Measurements from ENCODE around the gene MMP17.
"Not testable (repeated sequence)": the region's sequence is repeated elsewhere in the genome, so short reads cannot be mapped to it uniquely, and the experiment has no call there.

The MMP17 gene

GRCh38 chr12:131862994-131863710 is 35.0 kb downstream of the MMP17 start:
- DNase-seq (ENCODE audit: low read depth in 2 of 2, low spot score in 1 of 2), result no peak

DNA sequence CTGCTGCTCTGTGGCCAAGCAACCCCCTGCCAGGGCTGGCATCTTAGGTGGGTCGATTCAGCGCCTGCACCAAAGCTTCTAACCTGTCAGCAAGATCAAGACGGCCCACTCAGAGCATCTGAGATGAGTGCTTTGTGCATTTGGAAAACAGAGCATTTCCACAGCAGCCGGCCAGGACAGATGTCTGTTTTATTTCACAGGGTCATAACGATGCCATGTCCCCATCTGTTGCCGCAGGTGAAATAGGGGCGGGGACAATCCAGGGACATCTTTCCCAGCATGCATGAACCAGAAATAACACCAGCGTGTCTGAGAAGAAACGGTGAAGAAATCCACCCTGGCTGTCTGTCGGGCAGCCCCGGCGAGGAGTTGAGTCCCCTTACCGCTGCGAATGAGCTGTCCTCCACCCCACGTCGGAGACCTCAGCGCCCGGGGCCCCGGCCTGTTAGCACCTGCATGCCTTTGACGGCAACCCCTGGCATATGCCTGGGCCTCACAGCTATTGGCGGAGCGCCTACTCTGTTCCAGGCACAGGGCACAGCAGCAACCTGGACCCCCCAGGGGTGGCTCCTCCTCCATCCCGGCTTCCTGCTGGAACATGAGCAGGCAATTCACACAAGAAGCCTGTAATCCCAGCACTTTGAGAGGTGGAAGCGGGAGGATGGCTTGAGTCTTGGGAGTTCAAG is 35.7 kb downstream of the MMP17 start:
- DNase-seq (ENCODE audit: low read depth in 2 of 2, low spot score in 1 of 2), result no peak

GRCh38 chr12:131864469-131864868 is 36.3 kb downstream of the MMP17 start:
- DNase-seq (ENCODE audit: low read depth in 2 of 2, low spot score in 1 of 2), result no peak

GRCh38 chr12:131865180-131865875 is 37.1 kb downstream of the MMP17 start:
- DNase-seq (ENCODE audit: low read depth in 2 of 2, low spot score in 1 of 2), result no peak

DNA sequence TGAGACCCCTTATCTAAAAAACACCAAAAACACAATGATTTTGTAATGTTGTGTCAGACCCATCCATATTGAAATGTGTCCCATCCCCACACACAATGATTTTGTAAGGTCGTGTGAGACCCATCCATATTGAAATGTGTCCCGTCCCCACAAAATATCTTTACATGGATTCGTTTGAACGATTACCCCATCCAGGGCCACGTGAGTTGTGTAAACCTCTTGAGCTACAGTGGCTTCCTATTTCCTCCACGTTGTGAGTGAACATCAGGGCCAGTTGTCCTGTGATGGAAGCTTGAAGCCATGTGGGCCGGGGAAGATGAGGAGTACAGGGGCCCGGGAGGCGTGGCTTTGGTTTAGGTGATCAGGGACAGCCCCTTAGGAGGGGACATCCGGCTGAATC is 39.3 kb downstream of the MMP17 start:
- no peak for DNase-seq (ENCODE audit: low read depth in 2 of 2, low spot score in 1 of 2)

GRCh38 chr12:131867891-131868675 is 39.9 kb downstream of the MMP17 start:
- DNase-seq (ENCODE audit: low read depth in 2 of 2, low spot score in 1 of 2), result no peak

DNA sequence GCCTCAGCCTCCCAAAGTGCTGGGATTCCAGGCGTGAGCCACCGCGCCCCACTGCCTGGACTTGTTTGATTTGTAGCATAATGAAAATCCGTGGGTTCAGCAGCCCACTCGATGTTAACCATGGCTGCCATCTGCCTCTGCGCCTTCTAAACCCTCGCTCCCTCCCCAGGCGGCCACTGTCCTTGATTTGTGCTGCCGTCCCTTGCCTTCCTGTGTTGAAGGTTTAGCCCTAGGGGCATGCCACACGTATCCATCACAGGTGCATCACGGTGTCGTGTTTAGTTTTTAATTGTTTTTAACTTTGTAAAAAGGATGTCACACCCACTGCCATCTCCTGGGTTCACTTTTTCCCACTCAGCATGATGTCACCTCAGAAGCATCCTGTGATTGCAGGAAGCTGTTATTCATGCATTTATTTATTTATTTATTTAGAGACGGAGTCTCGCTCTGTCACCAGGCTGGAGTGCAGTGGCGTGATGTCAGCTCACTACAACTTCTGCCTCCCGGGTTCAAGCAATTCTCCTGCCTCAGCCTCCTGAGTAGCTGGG is 41.8 kb downstream of the MMP17 start:
- DNase-seq (ENCODE audit: low read depth in 2 of 2, low spot score in 1 of 2), result no peak

GRCh38 chr12:131871677-131872076 is 43.5 kb downstream of the MMP17 start:
- DNase-seq (ENCODE audit: low read depth in 2 of 2, low spot score in 1 of 2), result no peak

GRCh38 chr12:131872154-131873051 is 44.2 kb downstream of the MMP17 start:
- DNase-seq (ENCODE audit: low read depth in 2 of 2, low spot score in 1 of 2), result no peak

DNA sequence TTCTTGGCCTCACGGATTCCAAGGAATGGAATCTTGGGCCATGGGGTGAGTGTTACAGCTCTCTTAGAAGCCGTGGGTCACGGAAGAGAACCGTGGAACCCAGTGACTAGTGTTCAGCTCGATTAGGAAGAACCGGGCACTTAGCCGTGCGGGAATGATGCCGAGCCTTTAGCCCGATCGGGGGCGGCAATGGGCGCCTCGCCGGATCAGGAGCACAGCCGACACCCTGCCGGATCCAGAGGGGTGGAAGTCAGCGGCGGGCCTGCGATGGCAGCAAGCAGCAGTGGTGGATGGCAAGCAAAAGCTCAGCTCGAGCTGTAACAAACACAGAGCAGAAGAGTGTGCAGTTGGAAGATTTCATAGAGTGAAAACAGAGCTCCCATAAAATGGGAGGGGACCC is 45.1 kb downstream of the MMP17 start:
- no peak for DNase-seq (ENCODE audit: low read depth in 2 of 2, low spot score in 1 of 2)

- not testable (repeated sequence) for DNase-seq (ENCODE audit: low read depth in 2 of 2, low spot score in 1 of 2)
Measured at GRCh38 chr12:131874972-131875371, 46.8 kb downstream of the MMP17 start.

- DNase-seq (ENCODE audit: low read depth in 2 of 2, low spot score in 1 of 2), result not testable (repeated sequence)
Measured at GRCh38 chr12:131877216-131877615, 49.0 kb downstream of the MMP17 start.

DNA sequence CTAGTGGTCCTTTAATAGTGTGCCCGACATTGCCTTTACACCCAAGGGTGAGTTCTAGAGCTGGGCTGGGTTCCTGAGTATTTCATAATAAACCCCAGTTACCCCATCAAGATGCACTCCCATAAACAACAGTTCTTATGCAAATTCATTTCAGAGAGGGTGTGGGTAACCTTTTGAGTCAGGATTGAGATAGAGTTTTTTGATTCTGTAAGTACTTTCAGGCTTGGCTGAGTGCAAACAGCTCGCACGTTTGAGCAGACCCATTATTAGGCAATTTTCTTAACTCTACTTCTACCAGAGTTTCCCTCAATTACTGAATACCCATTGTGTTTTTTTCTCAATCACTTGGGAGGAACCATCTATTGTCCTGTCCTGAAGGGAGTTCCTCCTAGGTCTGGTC is 50.2 kb downstream of the MMP17 start:
- DNase-seq (ENCODE audit: low read depth in 2 of 2, low spot score in 1 of 2), result not testable (repeated sequence)

DNA sequence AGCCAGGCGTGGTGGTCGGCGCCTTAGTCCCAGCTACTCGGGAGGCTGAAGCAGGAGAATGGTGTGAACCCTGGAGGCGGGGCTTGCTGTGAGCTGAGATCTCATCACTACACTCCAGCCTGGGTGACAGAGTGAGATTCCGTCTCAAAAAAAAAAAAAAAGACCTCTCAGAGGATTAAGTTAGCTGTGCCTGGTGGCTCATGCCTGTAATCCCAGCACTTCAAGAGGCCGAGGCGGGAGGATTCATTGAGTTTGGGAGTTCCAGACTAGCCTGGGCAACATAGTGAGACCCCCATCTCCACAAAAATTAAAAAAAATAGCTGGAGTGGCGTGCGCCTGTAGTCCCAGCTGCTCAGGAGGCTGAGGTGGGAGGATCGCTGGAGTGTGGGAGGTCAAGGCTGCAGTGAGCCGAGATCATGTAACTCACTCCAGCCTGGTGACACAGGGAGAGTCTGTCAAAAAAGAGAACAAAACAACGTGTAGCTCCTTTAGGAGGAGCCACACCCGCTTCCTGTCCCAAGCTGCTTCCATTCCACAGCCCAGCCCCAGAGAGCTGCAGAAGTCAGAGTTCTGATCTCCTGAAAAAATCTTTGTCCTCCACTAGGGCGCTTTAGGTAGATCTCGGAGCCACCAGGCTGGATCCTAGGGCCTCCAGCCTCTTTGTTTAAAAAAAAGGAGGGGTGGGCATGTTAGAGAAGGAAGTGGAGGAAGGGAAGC is 54.8 kb downstream of the MMP17 start:
- no peak for DNase-seq (ENCODE audit: low read depth in 2 of 2, low spot score in 1 of 2)

DNA sequence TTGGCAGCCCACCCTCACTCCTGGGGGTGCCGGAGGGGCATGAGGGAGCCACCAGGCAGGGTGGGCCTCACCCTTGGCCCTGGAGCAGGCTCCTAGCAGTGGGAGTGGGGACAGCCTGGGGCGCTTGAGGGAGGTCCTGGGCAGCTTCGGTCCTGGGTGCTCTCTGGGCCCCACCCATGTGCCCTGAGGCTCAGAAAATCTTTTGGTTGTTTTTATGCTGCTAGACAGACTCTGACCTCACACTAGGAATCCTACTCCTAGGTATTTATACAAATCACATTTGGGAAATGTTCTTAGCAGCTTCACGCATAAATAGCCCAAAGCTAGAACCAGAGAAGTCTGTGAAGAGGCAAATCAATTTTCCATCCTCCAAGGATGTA is 55.3 kb downstream of the MMP17 start:
- no peak for DNase-seq (ENCODE audit: low read depth in 2 of 2, low spot score in 1 of 2)

- not testable (repeated sequence) for DNase-seq (ENCODE audit: low read depth in 2 of 2, low spot score in 1 of 2)
Measured at GRCh38 chr12:131885076-131885475, 56.9 kb downstream of the MMP17 start.

GRCh38 chr12:131885543-131886057 is 57.4 kb downstream of the MMP17 start:
- no peak for DNase-seq (ENCODE audit: low read depth in 2 of 2, low spot score in 1 of 2)

DNA sequence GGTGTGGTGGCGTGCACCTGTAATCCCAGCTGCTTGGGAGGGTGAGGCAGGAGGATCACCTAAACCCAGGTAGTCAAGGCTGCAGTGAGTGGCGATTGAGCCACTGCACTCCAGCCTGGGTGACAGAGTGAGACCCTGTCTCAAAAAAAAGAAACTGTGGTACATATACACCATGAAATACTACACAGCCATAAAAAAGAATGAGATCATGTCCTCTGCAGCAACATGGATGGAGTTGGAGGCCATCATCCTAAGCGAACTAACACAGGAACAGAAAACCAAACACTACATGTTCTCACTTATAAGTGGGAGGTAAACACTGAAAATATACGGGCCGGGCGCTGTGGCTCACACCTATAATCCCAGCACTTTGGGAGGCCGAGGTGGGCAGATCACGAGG is 63.5 kb downstream of the MMP17 start:
- DNase-seq (ENCODE audit: low read depth in 2 of 2, low spot score in 1 of 2), result not testable (repeated sequence)

Data from stimulated activated CD8-positive, alpha-beta memory T cell treated with anti-CD3 and anti-CD28 coated beads, Interleukin-4, amount 100 ng/mL, for 4 hours (primary cell).